HEK293 (cell line): ENCODE measurements around the gene ATP13A2.

Experiments
- BCL6B ChIP-seq: fragments of 450-650 bp; formaldehyde crosslinking; IDR thresholded peaks from 2 replicates; pipeline ENCODE4 v1.5.1; 2017; ENCODE audit warnings: missing biosample characterization, missing genetic modification characterization
- HOXA7 ChIP-seq: sonication (generic); formaldehyde crosslinking; IDR thresholded peaks from 2 replicates; pipeline ENCODE4 v1.8.1; 2022; ENCODE audit warnings: missing genetic modification reagents, borderline replicate concordance
- MYNN ChIP-seq: fragments of 450-650 bp; formaldehyde crosslinking; IDR thresholded peaks from 2 replicates; pipeline ENCODE4 v1.5.1; 2016; ENCODE audit warnings: missing biosample characterization, missing genetic modification characterization, borderline replicate concordance
- PRDM10 ChIP-seq: fragments of 450-650 bp; formaldehyde crosslinking; IDR thresholded peaks from 2 replicates; pipeline ENCODE4 v1.5.1; 2016; ENCODE audit warnings: missing biosample characterization, missing genetic modification characterization
- REST ChIP-seq: fragments of 450-650 bp; formaldehyde crosslinking; IDR thresholded peaks from 2 replicates; pipeline ENCODE4 v1.5.1; 2016; ENCODE audit warnings: missing biosample characterization, missing genetic modification characterization
- SP7 ChIP-seq: fragments of 450-650 bp; formaldehyde crosslinking; IDR thresholded peaks from 2 replicates; pipeline ENCODE4 v1.5.1; 2016; ENCODE audit warnings: missing biosample characterization, missing genetic modification characterization
- ZBTB20 ChIP-seq: fragments of 450-650 bp; formaldehyde crosslinking; IDR thresholded peaks from 2 replicates; pipeline ENCODE4 v1.5.1; 2016; ENCODE audit warnings: missing biosample characterization, missing genetic modification characterization
- ZBTB26 ChIP-seq: fragments of 450-650 bp; formaldehyde crosslinking; optimal IDR thresholded peaks from 2 replicates; pipeline ENCODE3; 2016; ENCODE audit warnings: missing biosample characterization, mild to moderate bottlenecking, missing genetic modification characterization
- ZFHX2 ChIP-seq: fragments of 450-650 bp; formaldehyde crosslinking; conservative IDR thresholded peaks from 2 replicates; pipeline ENCODE4 v1.5.1; 2016; ENCODE audit warnings: missing biosample characterization, missing genetic modification characterization
- ZIC2 ChIP-seq: fragments of 450-650 bp; formaldehyde crosslinking; IDR thresholded peaks from 2 replicates; pipeline ENCODE4 v1.5.1; 2016; ENCODE audit warnings: missing biosample characterization, missing genetic modification characterization
- ZNF416 ChIP-seq: fragments of 450-650 bp; formaldehyde crosslinking; IDR thresholded peaks from 2 replicates; pipeline ENCODE4 v1.5.1; 2016; ENCODE audit warnings: missing biosample characterization, missing genetic modification characterization
- ZNF544 ChIP-seq: fragments of 450-650 bp; formaldehyde crosslinking; IDR thresholded peaks from 2 replicates; pipeline ENCODE4 v1.5.0; 2017; ENCODE audit warnings: missing biosample characterization, missing genetic modification characterization
- ZNF704 ChIP-seq: fragments of 450-650 bp; formaldehyde crosslinking; IDR thresholded peaks from 2 replicates; pipeline ENCODE4 v1.5.1; 2016; ENCODE audit warnings: missing biosample characterization, missing genetic modification characterization
- ZNF843 ChIP-seq: fragments of 450-650 bp; formaldehyde crosslinking; IDR thresholded peaks from 2 replicates; pipeline ENCODE4 v1.5.1; 2016; ENCODE audit warnings: missing biosample characterization, missing genetic modification characterization
- ZSCAN18 ChIP-seq: fragments of 450-650 bp; formaldehyde crosslinking; IDR thresholded peaks from 2 replicates; pipeline ENCODE4 v1.5.1; 2016; ENCODE audit warnings: missing biosample characterization, missing genetic modification characterization
- ZSCAN23 ChIP-seq: fragments of 450-650 bp; formaldehyde crosslinking; IDR thresholded peaks from 2 replicates; pipeline ENCODE4 v1.5.1; 2016; ENCODE audit warnings: missing biosample characterization, missing genetic modification characterization
- TF ChIP-seq, protein P1 (sequence below): fragments of 450-650 bp; formaldehyde crosslinking; IDR thresholded peaks from 2 replicates; pipeline ENCODE4 v1.5.1; 2016; ENCODE audit warnings: missing biosample characterization, missing genetic modification characterization

Gene ATP13A2

GRCh38 chr1:16984717-16985116 lies 27.0 kb downstream of the ATP13A2 start (continued):
- TF ChIP-seq ZIC2, result 0 out of 2 replicates have a peak, but pooled peaks have one; percentile 52
- no peak for TF ChIP-seq ZNF843
- peak; percentile 58 for TF ChIP-seq ZBTB20 (tag by site-specific recombination)
- no peak for TF ChIP-seq ZBTB26 (tag by site-specific recombination)
- TF ChIP-seq ZNF704 (tag by site-specific recombination), result no peak
- no peak for TF ChIP-seq MYNN (tag by site-specific recombination)
- TF ChIP-seq ZSCAN18 (tag by site-specific recombination), result no peak
- TF ChIP-seq PRDM10 (tag by site-specific recombination), result peak; percentile 61
- TF ChIP-seq ZNF416, result no peak
- no peak for TF ChIP-seq ZFHX2 (tag by site-specific recombination)
- TF ChIP-seq, protein P1, sequence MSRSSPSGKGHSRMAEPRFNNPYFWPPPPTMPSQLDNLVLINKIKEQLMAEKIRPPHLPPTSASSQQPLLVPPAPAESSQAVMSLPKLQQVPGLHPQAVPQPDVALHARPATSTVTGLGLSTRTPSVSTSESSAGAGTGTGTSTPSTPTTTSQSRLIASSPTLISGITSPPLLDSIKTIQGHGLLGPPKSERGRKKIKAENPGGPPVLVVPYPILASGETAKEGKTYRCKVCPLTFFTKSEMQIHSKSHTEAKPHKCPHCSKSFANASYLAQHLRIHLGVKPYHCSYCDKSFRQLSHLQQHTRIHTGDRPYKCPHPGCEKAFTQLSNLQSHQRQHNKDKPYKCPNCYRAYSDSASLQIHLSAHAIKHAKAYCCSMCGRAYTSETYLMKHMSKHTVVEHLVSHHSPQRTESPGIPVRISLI, result no peak
- no peak for TF ChIP-seq BCL6B (tag by site-specific recombination)
- no peak for TF ChIP-seq HOXA7
- no peak for TF ChIP-seq REST (tag by site-specific recombination)
- no peak for TF ChIP-seq SP7 (tag by site-specific recombination)
- no peak for TF ChIP-seq ZNF544
- no peak for TF ChIP-seq ZSCAN23
